ENCODE data around the gene ODR4. TPM values are rescaled to one million over a fixed set of nuclear protein-coding genes. Genes with fewer than 3 reads are reported as not detected.

ODR4 gene
- total RNA-seq, 2 donors from 2014 or later: 15.7 to 17.5 TPM

Other genes starting within 250 kb of the ODR4 start
- 1 to 10 TPM; 1.7 to 8.8 TPM for gene PRG4, start 79.6 kb upstream of the ODR4 start, total RNA-seq
- gene TPR, start 585 bp upstream of the ODR4 start, total RNA-seq: 100 to 1,000 TPM; 133 to 151 TPM
- gene PDC, start 85.3 kb downstream of the ODR4 start, total RNA-seq: not detected